Measurements from ENCODE around the gene POLR1F. TPM values are rescaled to one million over a fixed set of nuclear protein-coding genes. Genes with fewer than 3 reads are reported as not detected.

POLR1F gene
- total and polyA plus RNA-seq, 2 of the 4 experiments (the other 2 are of a cell fraction): 6.8 to 16.1 TPM

DNA sequence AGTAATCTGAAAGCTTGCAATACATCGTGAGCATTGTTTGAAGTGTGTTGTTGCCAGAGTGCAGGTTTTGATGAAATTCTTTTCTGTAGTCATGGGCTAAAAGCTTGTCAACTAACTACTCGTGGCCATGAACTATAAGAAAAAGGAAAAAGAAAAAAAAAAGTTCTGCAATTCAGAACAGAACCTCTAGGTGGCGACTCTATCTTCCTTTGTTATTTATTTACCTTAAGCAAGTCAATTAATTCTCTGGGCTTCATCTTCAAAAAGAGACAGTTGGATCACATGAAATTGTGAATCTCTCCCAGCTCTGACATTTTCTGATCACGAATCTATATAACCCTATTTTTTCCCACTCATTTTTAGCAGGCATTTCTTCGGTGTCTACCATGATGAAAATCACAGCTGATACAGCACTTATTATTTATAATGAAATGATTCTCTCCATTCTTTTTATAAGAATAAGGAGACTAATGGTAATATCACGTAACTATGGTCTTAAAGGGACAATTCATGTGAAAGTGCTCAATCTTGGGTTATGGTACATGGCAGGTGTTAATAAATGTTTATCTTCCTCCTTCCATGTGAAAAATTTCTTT, 45.8 kb upstream of the POLR1F start (continued):
- TF ChIP-seq ELK1 (IDR thresholded peaks at IDR 0.05; ENCODE audit: borderline replicate concordance, low read depth, low read length): no peak

GRCh38 chr7:19752020-19752419, 43.2 kb upstream of the POLR1F start:
- CTCF ChIA-PET: interaction anchor here (0.6 kb wide), 1 partner anchor 1502 kb away, joined by 3 read pairs; no protein-coding TSS in a partner anchor
- intact Hi-C loops (cut with micrococcal nuclease) (loop anchor here (5.0 to 10.0 kb wide), 2 partner anchors 423 to 690 kb away; no protein-coding TSS in a partner anchor), in situ Hi-C loops (cut with MboI; ENCODE audit: low sequenced_read_pairs) (loop anchor here (25.0 kb wide), 2 partner anchors 410 to 560 kb away; no protein-coding TSS in a partner anchor), dilution Hi-C loops (cut with HindIII; ENCODE audit: low sequenced_read_pairs, unreplicated experiment) (loop anchor here (25.0 kb wide), 1 partner anchor 835 kb away; no protein-coding TSS in a partner anchor)
- no peak overlapping the region for H2BK5ac ChIP-seq (ENCODE audit: low read depth, low read length, poor library complexity, severe bottlenecking)
- H3K18ac ChIP-seq (ENCODE audit: low read depth, low read length): no peak overlapping the region
- H4K5ac ChIP-seq (ENCODE audit: low read depth, low read length): no peak overlapping the region
- no peak overlapping the region for H3K56ac ChIP-seq (ENCODE audit: extremely low read depth, insufficient read depth, low read length)
- no peak overlapping the region for H2AK5ac ChIP-seq (ENCODE audit: low read depth, low read length)
- DNase-seq (no peak), ATAC-seq (ENCODE audit: low read depth) (no peak)
- TF ChIP-seq CEBPB (IDR thresholded peaks at IDR 0.05; ENCODE audit: low read depth, low read length): no peak
- TF ChIP-seq USF2 (IDR thresholded peaks at IDR 0.05; ENCODE audit: low read depth, low read length): no peak
- no peak for TF ChIP-seq MAFK (IDR thresholded peaks at IDR 0.05; ENCODE audit: low read depth, low read length)
- no peak for TF ChIP-seq CTCF (conservative IDR thresholded peaks at IDR 0.05; ENCODE audit: low read depth, low read length)
- TF ChIP-seq NFE2L2 (IDR thresholded peaks at IDR 0.05; ENCODE audit: low read depth, low read length): no peak
- H3K14ac ChIP-seq (replicated peaks; ENCODE audit: low read depth, low read length): no peak overlapping the region
- H3K9me1 ChIP-seq (ENCODE audit: insufficient read depth, low read length): no peaks in the 10 kb centered on the region
- no peak overlapping the region for H2AFZ ChIP-seq (replicated peaks; ENCODE audit: low read length, poor library complexity)
- H3K27me3 ChIP-seq (ENCODE audit: control insufficient read depth, insufficient read depth, low read length): no peaks in the 10 kb centered on the region
- H3K79me1 ChIP-seq (ENCODE audit: low read depth in 1 of 2, low read length in 2 of 2): no peaks in the 10 kb centered on the region
- H3K9ac ChIP-seq (ENCODE audit: low read depth, low read length): no peak overlapping the region
- no peaks in the 10 kb centered on the region for H3K4me1 ChIP-seq (ENCODE audit: control insufficient read depth, insufficient read depth, low read length)
- H4K91ac ChIP-seq (ENCODE audit: insufficient read depth, low read depth, low read length): no peak overlapping the region
- no peak overlapping the region for H2AK9ac ChIP-seq (replicated peaks; ENCODE audit: low read depth, low read length, poor library complexity)
- 100% methylated on average over 1 of the region's 3 CpGs; no CpG with 5 or more reads in 1 of the 2 experiments for WGBS, 2 experiments (ENCODE audit: extremely low coverage in 2 of 2, insufficient read length in 1 of 2)
- no peak overlapping the region for H2BK20ac ChIP-seq (ENCODE audit: low read depth, low read length)
- no peak overlapping the region for H3K23ac ChIP-seq (ENCODE audit: low read depth, low read length)
- no peak overlapping the region for H3K4ac ChIP-seq (ENCODE audit: low read depth, low read length)
- H3K9me3 ChIP-seq (ENCODE audit: control insufficient read depth, insufficient read depth, low read length): no peaks in the 10 kb centered on the region
- no peak overlapping the region for H2BK120ac ChIP-seq (ENCODE audit: low read depth, low read length)
- no peak overlapping the region for H4K8ac ChIP-seq (ENCODE audit: low read depth in 2 of 2, low read length in 2 of 2)
- H3K36me3 ChIP-seq (ENCODE audit: control insufficient read depth, insufficient read depth, low read length): no peaks in the 10 kb centered on the region
- no peaks in the 10 kb centered on the region for H4K20me1 ChIP-seq (ENCODE audit: insufficient read depth, low read length)
- H2BK15ac ChIP-seq (ENCODE audit: low read depth, low read length): no peak overlapping the region
- no peak overlapping the region for H3K4me3 ChIP-seq (ENCODE audit: insufficient read depth, low read depth, low read length)
- H3K4me2 ChIP-seq (ENCODE audit: low read depth, low read length): no peak overlapping the region
- H3K27ac ChIP-seq (ENCODE audit: insufficient read depth, low read length): no peak overlapping the region
- POLR2A ChIA-PET (ENCODE audit: unreplicated experiment): no interaction called here
- BruUV-seq (replicated peaks): no TSS peak

Measured in IMR-90 (cell line).